ENCODE results near the gene SRRM1.
A peak's percentile ranks its signal among the peaks of the same experiment; 100 is the strongest.

SRRM1 gene

GRCh38 chr1:24600551-24600950 is 42.6 kb upstream of the SRRM1 start:
- Histone ChIP-seq H3K18ac (ENCODE audit: low read length) (no peak overlapping the region), H3K79me1 (ENCODE audit: low read length) (peaks cover 1% of the 10 kb centered on the region), H3K4me3 (ENCODE audit: low read depth, low read length) (no peak overlapping the region), H3K27ac (ENCODE audit: low read depth, low read length) (peak overlapping the region; percentile 58), H3K27me3 (ENCODE audit: insufficient read depth, low read length) (no peaks in the 10 kb centered on the region), H2BK120ac (ENCODE audit: insufficient read depth, low read length, poor library complexity) (no peak overlapping the region), H2BK12ac (ENCODE audit: low read length) (no peak overlapping the region), H2AFZ (ENCODE audit: insufficient read depth, low read length, poor library complexity) (no peak overlapping the region), H3K79me2 (ENCODE audit: control insufficient read depth, insufficient read depth, low read length, poor library complexity) (no peaks in the 10 kb centered on the region), H3K9ac (ENCODE audit: low read length) (no peak overlapping the region), H3K4ac (ENCODE audit: low read depth, low read length) (no peak overlapping the region), H3K14ac (ENCODE audit: low read length) (peak overlapping the region; percentile 0), H2AK5ac (ENCODE audit: low read length) (no peak overlapping the region), H3K23ac (ENCODE audit: low read length) (no peak overlapping the region), H3K4me1 (ENCODE audit: control insufficient read depth in 1 of 2, insufficient read depth in 2 of 2, low read length in 2 of 2) (peaks cover 0 to 3% of the 10 kb centered on the region in 2 experiments), H2BK5ac (ENCODE audit: low read depth, low read length, poor library complexity) (peak overlapping the region; percentile 2), H4K8ac (ENCODE audit: low read depth, low read length) (peak overlapping the region; percentile 0), H3K9me3 (ENCODE audit: insufficient read depth, low read depth, low read length) (no peaks in the 10 kb centered on the region), H3K36me3 (ENCODE audit: control insufficient read depth in 1 of 2, insufficient read depth in 2 of 2, low read length in 2 of 2) (no peaks in the 10 kb centered on the region), H3K4me2 (ENCODE audit: low read length) (no peak overlapping the region), H4K12ac (ENCODE audit: low read depth, low read length) (no peak overlapping the region), H4K91ac (ENCODE audit: low read depth, low read length) (peak overlapping the region; percentile 26)
- peak; percentile 93 to 95 for DNase-seq
- no CpG with 5 or more reads among the region's 5 CpGs for WGBS (ENCODE audit: extremely low coverage, insufficient coverage, insufficient read length)

- Histone ChIP-seq H3K79me1 (ENCODE audit: low read length) (peaks cover 10% of the 10 kb centered on the region), H2BK5ac (ENCODE audit: low read depth, low read length, poor library complexity) (no peak overlapping the region), H4K91ac (ENCODE audit: low read depth, low read length) (no peak overlapping the region), H2AK5ac (ENCODE audit: low read length) (no peak overlapping the region), H4K12ac (ENCODE audit: low read depth, low read length) (no peak overlapping the region), H3K27me3 (ENCODE audit: insufficient read depth, low read length) (no peaks in the 10 kb centered on the region), H2BK120ac (ENCODE audit: insufficient read depth, low read length, poor library complexity) (no peak overlapping the region), H3K79me2 (ENCODE audit: control insufficient read depth, insufficient read depth, low read length, poor library complexity) (no peaks in the 10 kb centered on the region), H3K4me3 (ENCODE audit: low read depth, low read length) (no peak overlapping the region), H3K18ac (ENCODE audit: low read length) (no peak overlapping the region), H2AFZ (ENCODE audit: insufficient read depth, low read length, poor library complexity) (no peak overlapping the region), H3K27ac (ENCODE audit: low read depth, low read length) (peak overlapping the region; percentile 76), H3K9me3 (ENCODE audit: insufficient read depth, low read depth, low read length) (no peaks in the 10 kb centered on the region), H2BK12ac (ENCODE audit: low read length) (no peak overlapping the region), H3K9ac (ENCODE audit: low read length) (no peak overlapping the region), H3K4me1 (ENCODE audit: control insufficient read depth in 1 of 2, insufficient read depth in 2 of 2, low read length in 2 of 2) (peaks cover 6 to 8% of the 10 kb centered on the region in 2 experiments), H3K23ac (ENCODE audit: low read length) (no peak overlapping the region), H4K8ac (ENCODE audit: low read depth, low read length) (no peak overlapping the region), H3K4me2 (ENCODE audit: low read length) (no peak overlapping the region), H3K4ac (ENCODE audit: low read depth, low read length) (no peak overlapping the region), H3K14ac (ENCODE audit: low read length) (no peak overlapping the region), H3K36me3 (ENCODE audit: control insufficient read depth in 1 of 2, insufficient read depth in 2 of 2, low read length in 2 of 2) (no peaks in the 10 kb centered on the region)
- peak; percentile 98 for DNase-seq
- WGBS (ENCODE audit: extremely low coverage, insufficient coverage, insufficient read length), result no CpG with 5 or more reads among the region's 19 CpGs
Observed at GRCh38 chr1:24605534-24606295, 37.4 kb upstream of the SRRM1 start.

- H3K4me3 ChIP-seq (ENCODE audit: low read depth, low read length), result no peak overlapping the region
- no peak overlapping the region for H3K23ac ChIP-seq (ENCODE audit: low read length)
- no peak overlapping the region for H2AK5ac ChIP-seq (ENCODE audit: low read length)
- no peak overlapping the region for H3K18ac ChIP-seq (ENCODE audit: low read length)
- no peak overlapping the region for H4K8ac ChIP-seq (ENCODE audit: low read depth, low read length)
- no peaks in the 10 kb centered on the region for H3K36me3 ChIP-seq (ENCODE audit: control insufficient read depth in 1 of 2, insufficient read depth in 2 of 2, low read length in 2 of 2)
- peak overlapping the region; percentile 46 for H2BK12ac ChIP-seq (ENCODE audit: low read length)
- H4K91ac ChIP-seq (ENCODE audit: low read depth, low read length), result peak overlapping the region; percentile 94
- H3K4me2 ChIP-seq (ENCODE audit: low read length), result no peak overlapping the region
- H3K79me2 ChIP-seq (ENCODE audit: control insufficient read depth, insufficient read depth, low read length, poor library complexity), result no peaks in the 10 kb centered on the region
- peak overlapping the region; percentile 76 for H3K27ac ChIP-seq (ENCODE audit: low read depth, low read length)
- peaks cover 4 to 9% of the 10 kb centered on the region in 2 experiments for H3K4me1 ChIP-seq (ENCODE audit: control insufficient read depth in 1 of 2, insufficient read depth in 2 of 2, low read length in 2 of 2)
- H2AFZ ChIP-seq (ENCODE audit: insufficient read depth, low read length, poor library complexity), result no peak overlapping the region
- H3K27me3 ChIP-seq (ENCODE audit: insufficient read depth, low read length), result no peaks in the 10 kb centered on the region
- DNase-seq, result no peak
- peak overlapping the region; percentile 60 for H2BK120ac ChIP-seq (ENCODE audit: insufficient read depth, low read length, poor library complexity)
- H2BK5ac ChIP-seq (ENCODE audit: low read depth, low read length, poor library complexity), result peak overlapping the region; percentile 85
- no peak overlapping the region for H3K9ac ChIP-seq (ENCODE audit: low read length)
- no peaks in the 10 kb centered on the region for H3K9me3 ChIP-seq (ENCODE audit: insufficient read depth, low read depth, low read length)
- H3K14ac ChIP-seq (ENCODE audit: low read length), result no peak overlapping the region
- no CpG with 5 or more reads among the region's 3 CpGs for WGBS (ENCODE audit: extremely low coverage, insufficient coverage, insufficient read length)
- no peak overlapping the region for H3K4ac ChIP-seq (ENCODE audit: low read depth, low read length)
- peaks cover 10% of the 10 kb centered on the region for H3K79me1 ChIP-seq (ENCODE audit: low read length)
- H4K12ac ChIP-seq (ENCODE audit: low read depth, low read length), result no peak overlapping the region
Observed at GRCh38 chr1:24606296-24606605, 36.9 kb upstream of the SRRM1 start.

- Histone ChIP-seq H3K9ac (ENCODE audit: low read length) (no peak overlapping the region), H2BK120ac (ENCODE audit: insufficient read depth, low read length, poor library complexity) (peak overlapping the region; percentile 60), H2AK5ac (ENCODE audit: low read length) (no peak overlapping the region), H3K18ac (ENCODE audit: low read length) (no peak overlapping the region), H3K23ac (ENCODE audit: low read length) (no peak overlapping the region), H3K27me3 (ENCODE audit: insufficient read depth, low read length) (no peaks in the 10 kb centered on the region), H3K9me3 (ENCODE audit: insufficient read depth, low read depth, low read length) (no peaks in the 10 kb centered on the region), H2BK12ac (ENCODE audit: low read length) (no peak overlapping the region), H2AFZ (ENCODE audit: insufficient read depth, low read length, poor library complexity) (no peak overlapping the region), H3K79me2 (ENCODE audit: control insufficient read depth, insufficient read depth, low read length, poor library complexity) (no peaks in the 10 kb centered on the region), H3K4me2 (ENCODE audit: low read length) (no peak overlapping the region), H3K14ac (ENCODE audit: low read length) (no peak overlapping the region), H3K36me3 (ENCODE audit: control insufficient read depth in 1 of 2, insufficient read depth in 2 of 2, low read length in 2 of 2) (no peaks in the 10 kb centered on the region), H4K91ac (ENCODE audit: low read depth, low read length) (peak overlapping the region; percentile 94), H3K4me3 (ENCODE audit: low read depth, low read length) (no peak overlapping the region), H4K12ac (ENCODE audit: low read depth, low read length) (no peak overlapping the region), H3K4ac (ENCODE audit: low read depth, low read length) (no peak overlapping the region), H2BK5ac (ENCODE audit: low read depth, low read length, poor library complexity) (peak overlapping the region; percentile 85), H3K79me1 (ENCODE audit: low read length) (peaks cover 10% of the 10 kb centered on the region), H3K4me1 (ENCODE audit: control insufficient read depth in 1 of 2, insufficient read depth in 2 of 2, low read length in 2 of 2) (peaks cover 4 to 9% of the 10 kb centered on the region in 2 experiments), H4K8ac (ENCODE audit: low read depth, low read length) (no peak overlapping the region), H3K27ac (ENCODE audit: low read depth, low read length) (peak overlapping the region; percentile 76)
- DNase-seq, result peak in 1 of 2 donors; percentile 78
- no CpG with 5 or more reads among the region's 2 CpGs for WGBS (ENCODE audit: extremely low coverage, insufficient coverage, insufficient read length)
Observed at GRCh38 chr1:24606621-24607020, 36.5 kb upstream of the SRRM1 start.

Measured in trophoblast cell (in vitro differentiated cells and primary cell).